GM21825 (cell line): Measurements from ENCODE around the gene PROK2.

Experiments
- ATAC-seq: cut with Tn5 transposase; IDR thresholded peaks from one replicate; pipeline ENCODE4 v1.9.1; 2021; ENCODE audit warnings: mild to moderate bottlenecking, moderate library complexity; ENCODE audit not compliant: unreplicated experiment

PROK2 gene, protein sequence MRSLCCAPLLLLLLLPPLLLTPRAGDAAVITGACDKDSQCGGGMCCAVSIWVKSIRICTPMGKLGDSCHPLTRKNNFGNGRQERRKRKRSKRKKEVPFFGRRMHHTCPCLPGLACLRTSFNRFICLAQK

DNA sequence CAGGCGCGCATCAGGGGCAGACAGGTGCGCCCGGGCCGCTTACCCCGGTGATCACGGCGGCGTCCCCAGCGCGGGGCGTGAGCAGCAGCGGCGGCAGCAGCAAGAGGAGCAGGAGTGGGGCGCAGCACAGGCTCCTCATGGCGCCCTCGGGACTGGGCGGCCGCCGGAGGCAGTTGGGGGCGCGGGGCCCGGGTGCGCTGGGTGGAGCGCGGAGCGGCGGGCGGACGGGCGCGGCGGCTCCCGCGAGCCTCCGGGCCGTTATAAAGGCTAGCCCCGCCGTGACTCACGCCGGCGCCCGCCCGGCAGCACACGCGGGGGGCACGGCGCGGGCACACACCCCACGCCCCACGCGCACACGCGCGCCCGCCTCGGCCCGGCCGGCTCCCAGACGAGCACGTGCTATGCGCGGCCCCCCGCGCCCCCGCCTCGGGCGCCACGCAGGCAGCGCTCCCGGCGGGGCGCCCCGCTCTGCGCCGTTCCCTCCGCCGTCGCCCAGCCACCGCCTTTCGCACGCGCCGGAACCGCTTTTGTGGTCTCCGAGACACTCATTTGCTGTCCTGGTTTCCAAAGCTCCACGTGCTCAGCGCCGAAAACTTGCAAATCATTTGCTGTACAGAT is at the start of gene PROK2:
Gene PROK2 (minus strand): TSS at position 235 of the 618 bp plus-strand sequence. CDS start 96 bp downstream, at position 139.
- no peak for ATAC-seq

DNA sequence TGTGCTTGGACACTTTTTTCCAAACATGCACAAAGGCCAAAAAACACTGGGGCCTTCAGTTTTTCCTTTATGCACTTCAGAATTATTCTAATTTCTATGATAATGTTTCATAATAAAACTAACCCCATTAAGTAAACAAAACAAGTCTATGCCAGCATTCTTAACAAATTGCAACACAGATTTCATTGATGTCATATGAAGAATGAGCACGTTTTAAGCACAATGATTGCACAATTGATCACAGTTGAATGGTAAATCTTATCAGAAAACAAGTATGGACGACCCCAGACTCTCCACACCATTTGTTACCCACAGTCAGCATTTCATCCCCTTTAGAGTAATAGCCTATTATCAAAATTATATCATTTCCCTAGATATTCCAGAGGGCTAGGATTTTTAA is 46.7 kb upstream of the PROK2 start:
- ATAC-seq: no peak

DNA sequence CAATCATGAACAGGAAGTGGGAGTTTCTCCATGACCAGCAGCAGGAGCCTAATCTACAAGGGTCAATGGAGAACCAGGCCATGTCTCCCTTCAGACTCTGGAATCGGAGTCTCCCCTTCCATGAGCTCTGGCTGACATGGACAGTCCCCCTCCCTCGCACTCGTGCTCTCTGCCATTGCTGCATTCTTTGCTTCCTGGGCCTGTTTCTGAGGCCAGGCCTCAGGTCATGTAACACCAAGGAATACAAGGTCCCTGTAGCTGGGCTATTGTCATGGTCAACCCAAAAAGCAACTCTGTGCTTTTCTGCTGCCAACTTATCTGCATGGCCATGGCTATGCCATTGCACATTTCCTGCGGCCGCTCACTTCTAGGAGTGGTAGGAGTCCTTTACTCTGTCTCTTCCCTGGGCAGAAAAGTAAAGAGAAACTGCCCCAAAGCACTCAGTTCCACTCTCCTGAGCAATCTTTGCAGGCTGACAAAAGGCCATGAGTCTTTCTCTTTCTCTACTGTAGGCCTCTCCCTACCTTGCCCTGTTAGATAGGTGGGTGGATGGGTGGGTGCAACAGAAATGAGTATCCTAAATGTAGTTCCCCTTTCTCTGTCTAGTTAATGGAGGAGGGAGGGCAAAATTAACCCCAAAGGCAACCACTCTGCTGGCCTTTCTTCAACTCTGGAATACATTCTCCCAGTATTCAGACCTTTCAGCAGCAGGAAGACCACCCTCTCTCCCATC is 40.8 kb upstream of the PROK2 start:
- ATAC-seq: no peak

DNA sequence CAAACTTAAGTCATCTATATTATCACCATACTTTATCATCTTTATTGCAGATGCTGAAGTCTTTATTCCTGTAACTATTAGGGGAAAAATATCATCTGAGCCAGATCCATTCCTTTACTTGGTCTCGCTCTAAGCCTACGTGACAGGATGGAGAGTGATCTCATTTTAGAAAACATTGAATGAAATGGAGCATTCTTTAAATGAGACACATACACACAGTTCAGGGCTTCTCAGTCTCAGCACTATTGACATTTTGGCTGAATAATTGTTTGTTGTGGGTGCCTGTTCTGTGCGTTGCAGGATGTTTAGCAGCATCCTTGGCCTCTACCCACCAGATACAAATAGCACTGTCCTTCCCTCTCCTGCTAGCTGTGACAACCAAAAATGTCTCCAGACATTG is 36.2 kb upstream of the PROK2 start:
- no peak for ATAC-seq

DNA sequence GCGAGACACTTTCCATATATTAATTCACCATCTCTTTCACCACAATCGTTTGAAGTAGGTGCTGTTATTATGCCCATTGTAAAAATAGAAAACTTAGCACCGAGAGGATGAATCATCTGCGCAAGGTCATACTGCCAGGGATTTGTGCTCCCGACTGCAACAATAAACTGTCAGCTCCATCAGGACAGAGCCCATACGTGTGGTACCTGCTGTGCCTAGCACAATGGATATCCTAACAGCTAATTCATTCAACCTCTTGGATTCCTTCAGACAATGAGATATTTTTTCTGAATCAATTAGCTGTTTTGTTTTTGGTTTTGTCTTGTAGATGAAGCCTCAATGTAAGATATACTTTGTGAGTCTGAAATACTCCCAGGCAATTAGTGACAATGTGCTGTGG is 32.3 kb upstream of the PROK2 start:
- no peak for ATAC-seq

DNA sequence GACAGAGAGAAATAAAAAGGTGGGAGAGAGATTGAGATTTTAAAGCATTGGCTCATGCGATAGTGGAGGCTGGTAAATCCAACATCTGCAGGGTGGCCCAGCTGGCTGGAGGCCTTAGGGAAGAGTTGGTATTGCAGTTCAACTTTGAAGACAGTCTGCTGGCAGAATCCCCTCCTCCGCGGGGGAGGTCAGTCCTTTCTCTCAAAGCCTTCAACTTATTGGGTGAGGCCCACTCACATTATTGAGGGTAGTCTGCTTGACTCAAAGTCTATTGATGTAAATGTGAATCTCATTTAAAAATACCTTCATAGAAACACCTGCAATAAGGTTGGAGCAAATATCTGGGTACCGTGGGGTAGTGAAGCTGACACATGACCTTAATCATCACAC is 31.8 kb upstream of the PROK2 start:
- ATAC-seq: no peak

DNA sequence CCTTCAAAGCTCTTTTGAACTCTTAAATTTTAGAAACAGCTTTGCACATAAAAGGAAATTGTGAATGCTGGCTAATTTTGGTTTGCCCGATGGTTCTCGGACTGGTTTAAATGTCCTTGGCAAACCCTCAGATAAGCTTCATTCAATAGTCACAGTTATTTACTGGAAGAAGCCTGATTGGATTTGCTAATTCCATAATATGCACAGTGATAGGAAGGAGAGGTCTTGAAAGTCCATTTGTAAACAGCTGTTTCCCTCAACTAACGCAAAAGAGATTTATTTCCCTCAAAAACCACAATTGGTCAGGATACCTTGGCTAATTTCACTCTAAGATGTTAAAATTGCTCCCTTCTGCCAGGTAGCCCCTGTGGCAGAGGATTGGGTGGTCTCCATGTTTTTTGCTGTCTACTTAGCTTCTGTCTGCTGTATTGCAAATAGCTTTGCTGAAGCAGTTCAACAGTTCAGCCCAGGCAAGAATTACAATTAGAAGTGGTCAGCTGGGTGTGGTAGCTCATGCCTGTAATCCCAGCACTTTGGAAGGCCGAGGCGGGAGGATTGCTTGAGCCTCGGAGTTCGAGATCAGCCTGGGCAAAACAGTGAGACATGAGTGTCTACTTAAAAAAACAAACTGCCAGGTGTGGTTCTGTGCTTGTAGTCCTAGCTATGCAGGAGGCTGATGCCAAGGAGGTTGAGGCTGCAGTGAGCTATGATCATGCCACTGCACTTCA is 30.6 kb upstream of the PROK2 start:
- ATAC-seq: no peak

DNA sequence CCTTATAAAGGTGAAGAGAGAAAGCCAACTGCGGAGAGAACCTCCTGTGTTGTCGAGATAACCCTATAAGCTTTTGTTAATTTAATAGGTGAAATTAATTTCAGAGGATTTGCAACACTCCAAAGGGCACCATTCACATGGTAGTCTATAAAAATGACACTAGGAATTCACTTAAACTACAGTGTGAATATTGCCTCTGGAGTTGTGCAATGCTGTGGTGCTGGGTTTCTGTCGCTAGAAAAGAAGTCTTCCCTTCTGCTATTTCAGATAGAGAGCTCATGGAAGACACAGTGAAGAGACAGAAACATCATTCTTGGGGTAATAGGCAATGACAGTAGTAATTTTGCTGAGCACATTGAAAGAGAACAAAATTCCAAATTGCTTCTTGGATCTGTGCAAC is 28.8 kb upstream of the PROK2 start:
- ATAC-seq: no peak

DNA sequence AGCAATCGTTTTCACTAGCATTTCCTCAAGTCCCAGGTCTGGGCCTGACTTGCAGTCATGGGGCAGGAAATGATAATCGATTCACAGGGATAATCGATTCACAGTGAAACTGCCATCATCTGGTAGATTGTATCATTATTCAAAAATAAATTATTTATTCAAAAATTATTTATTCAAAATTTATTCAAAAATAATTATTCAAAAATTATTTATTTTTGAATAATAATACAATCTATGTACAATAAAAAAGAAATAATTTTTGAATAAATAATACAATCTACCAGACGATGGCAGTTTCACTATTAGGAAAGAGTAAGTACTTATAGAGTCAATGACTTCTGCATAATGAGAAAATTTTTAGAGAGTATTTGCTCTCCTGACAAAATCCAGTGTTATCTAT is 28.1 kb upstream of the PROK2 start:
- ATAC-seq: no peak

DNA sequence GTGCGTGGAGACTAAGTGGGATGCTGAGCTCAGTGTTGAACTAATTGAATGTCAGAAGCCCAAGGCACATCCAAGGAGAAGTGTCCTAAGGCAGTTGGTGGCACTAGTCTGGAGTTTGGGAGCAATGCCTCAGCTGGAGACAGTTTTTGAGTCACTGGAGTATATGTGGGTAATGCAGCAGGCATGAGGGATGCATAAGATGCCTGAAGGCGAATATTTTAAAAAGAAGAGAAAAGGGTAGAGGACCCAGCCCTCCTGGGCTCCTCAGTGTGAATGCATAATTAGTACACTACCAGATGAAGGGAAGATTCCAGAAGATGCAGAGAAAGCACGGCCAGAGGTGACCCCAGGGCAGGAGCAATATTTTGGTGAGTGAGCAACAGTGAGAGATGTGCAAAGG is 25.1 kb upstream of the PROK2 start:
- no peak for ATAC-seq

DNA sequence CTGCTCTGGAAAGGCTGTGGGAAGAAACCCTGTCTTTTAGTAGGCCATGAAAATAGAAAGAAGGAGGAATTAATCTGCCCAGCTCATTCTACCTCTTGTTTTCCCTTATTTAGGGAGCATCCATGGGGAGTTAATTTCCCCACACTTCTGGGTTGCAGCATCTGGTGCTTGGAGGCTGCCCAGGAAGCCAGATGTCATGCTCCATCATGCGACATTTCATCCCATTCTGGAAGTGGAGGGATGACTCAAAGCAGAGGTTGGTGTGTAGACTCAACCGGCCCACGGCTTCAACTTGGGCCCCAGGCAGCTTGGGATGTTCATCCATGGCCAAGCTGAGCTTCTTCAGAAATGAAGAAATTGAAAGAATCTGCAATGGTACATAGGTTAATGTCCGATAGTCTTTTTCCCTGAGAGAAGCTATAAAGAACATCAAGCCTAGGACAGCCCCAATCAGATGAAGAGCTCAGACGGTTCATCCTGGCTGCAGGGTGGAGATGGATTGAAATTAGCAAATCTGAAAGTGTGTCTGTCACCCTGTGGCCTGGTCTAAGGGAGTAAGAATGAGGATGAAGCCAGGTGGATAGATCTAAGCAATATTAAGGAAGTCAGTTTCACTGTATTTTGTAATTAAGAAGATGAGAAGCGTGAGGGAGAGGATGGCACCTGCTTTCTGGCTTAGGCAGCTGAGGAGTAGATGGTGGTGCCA is 24.5 kb upstream of the PROK2 start:
- no peak for ATAC-seq

DNA sequence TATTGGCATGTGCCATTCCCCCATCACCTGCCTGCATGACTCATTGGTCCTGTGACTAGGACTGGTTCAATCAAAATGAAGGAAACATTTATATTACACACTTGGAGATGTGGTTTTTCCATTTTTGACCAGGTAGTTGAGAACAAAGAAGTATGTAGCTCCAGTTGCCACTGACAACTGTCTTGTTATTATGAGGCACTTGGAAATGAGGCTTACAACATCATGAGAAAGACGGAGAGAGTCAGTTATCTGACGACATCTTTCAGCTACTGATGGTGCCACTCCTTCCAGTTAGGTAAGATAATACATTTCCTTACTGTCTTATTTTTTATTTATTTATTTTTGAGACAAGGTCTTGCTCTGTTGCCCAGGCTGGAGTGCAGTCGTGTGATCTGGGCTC is 21.8 kb upstream of the PROK2 start:
- ATAC-seq: no peak

DNA sequence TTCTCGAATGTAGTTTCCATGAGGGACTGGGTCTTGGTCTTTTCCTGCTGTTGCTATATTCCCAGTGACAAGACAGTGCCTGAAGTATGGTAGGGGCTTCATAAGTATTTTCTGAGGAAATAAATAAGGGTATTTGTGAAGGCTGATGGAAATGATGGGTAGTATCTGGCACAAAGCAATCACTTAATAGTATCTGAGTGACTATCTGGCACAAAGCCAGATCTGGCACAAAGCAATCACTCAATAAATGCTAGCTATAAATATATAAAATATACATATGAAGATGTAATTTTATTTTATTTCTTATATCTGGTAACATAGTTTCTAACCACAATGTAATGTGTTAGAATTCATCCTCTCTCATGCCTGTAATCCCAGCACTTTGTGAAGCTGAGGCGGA is 20.7 kb upstream of the PROK2 start:
- ATAC-seq: no peak

DNA sequence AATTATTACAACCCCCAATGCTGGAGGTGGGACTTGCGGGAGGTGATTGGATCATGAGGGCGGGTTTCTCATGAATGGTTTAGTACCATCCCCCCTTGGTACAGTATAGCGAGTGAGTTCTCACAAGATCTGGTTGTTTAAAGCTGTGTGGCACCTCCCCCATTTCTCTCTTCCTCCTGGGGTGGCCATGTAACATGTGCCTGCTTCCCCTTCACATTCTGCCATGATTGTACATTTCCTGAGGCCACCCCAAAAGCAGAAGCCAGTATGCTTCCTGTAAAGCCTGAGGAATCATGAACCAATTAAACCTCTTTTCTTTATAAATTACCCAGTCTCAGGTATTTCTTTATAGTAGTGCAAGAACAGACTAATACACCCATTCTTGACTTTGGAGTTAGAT is 20.3 kb upstream of the PROK2 start:
- ATAC-seq: no peak

DNA sequence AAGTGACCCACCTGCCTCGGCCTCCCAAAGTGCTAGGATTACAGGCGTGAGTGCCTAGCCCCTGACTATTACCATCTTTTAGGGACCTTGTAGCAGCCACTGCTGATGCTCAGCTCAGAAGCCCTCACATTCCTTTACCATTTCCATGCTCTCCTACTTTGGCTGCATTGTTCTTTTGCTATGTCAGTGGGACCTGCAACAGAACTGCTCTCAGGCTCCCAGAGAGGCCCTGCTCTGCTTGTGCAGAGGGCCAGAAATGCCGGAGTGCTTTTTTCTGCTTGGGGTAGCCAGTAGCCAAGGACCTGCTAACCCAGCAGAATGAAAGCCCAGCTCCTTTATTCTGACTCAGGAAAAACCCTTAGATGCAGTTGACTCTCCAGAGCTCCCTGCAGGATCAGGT is 18.3 kb upstream of the PROK2 start:
- no peak for ATAC-seq

DNA sequence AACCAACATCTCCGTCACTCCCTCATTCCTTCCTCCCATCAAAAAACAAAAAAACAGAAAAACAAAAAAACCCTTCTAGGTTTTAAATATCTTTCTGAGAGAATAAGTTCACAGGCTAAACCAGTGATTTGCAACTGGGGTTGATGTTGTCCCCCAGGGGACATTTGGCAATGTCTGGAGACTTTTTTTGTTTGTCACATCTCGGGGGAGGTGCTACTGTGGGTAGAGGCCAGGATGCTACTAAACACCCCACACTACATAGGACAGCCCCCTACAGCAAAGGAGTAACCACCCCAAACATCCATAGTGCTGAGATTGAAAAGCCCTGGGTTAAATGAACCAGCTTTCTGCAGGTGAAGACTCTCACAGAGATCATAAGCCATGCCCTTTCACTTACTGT is 17.0 kb upstream of the PROK2 start:
- ATAC-seq: no peak

DNA sequence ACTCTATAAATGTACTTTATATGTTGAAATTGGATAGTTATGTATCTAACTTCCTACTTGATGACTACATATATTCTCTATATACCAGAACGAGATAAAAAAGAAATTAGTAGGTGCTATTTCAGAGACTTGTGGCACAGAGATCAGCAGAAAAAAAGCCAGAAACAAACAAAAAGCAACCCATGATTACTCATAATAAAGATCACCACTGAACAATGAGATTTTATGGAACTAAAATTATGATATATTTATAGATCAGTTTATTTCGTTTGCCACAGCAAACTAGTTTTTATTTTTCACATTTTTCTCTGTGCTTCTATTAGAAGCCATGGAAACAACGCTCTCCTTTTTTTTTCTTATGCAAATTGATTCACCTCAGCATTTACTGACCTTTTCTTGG is 15.1 kb upstream of the PROK2 start:
- ATAC-seq: no peak

DNA sequence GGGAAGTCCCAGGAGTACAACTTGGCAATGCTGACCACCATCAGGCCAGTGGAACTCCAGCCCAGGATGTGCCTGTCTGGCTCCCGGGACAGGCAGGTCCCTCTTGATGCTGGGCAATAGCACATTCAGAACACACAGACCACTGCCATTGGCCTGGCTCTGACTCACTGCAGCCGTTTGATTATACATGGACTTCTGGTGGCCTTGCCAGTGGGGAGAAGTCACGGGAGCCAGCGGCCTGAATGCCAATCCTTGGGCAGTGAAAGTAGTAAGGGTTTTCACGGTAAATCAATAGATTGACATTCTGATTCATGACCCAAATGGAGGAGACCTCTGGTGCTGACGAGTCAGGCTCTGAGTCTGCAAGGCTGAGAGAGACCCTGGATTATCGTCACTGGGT is 12.5 kb upstream of the PROK2 start:
- ATAC-seq: no peak

DNA sequence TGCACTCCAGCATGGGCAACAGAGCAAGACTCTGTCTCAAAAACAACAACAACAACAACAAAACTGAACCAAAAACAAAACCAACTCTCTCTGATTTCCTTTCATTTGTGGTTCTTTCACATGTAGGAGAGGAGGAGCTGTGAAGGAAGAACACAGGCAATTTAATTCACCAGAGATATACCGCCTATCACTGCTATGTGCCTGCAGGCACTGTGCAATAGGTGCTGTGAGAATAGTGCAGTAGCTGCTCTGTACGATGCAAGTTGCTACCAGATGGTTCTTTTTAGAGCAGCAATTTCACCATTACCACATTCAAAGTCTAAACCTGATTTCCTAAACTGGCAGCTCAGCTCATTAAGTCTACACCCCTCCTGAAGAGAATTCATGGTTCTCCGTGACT is 11.3 kb upstream of the PROK2 start:
- ATAC-seq: no peak

DNA sequence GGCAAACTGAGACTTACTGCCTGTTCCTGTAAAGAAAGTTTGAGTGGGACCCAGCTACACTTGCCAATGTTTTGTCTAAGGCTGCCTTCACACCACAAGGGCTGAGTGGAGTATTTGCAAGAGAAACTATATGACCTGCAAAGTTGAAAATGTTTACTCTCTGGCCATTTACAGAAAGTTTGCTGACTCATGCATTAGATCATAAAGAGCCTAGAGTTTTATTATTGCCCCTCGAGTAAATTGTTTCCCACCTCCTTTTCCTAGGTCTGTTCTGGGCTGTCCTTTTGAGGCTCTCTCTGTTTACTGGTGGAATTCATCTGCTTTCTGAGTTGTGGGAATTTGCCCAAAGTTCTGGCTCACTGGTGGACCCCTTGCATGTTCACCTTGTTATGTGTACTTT is 6.7 kb upstream of the PROK2 start:
- ATAC-seq: no peak

DNA sequence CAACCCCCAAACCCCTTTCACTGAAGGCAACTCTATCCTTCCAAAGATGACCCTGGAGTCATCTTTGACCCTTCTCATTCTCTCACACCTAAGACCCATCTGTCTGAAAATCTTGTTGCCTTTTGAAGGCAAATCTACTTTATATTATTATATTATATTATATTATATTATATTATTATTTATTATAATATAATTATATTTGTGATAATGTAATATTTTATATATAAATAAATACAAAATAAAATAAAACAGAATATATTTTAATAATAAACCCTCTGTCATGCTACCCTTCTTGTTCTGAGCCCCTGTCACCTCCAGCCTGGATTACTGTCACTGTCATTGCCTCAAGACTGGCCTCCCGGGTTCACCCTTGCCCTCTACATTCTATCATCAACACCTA is 5.0 kb upstream of the PROK2 start:
- no peak for ATAC-seq
